Caki2 (cell line): ENCODE data around the gene ABI2. TPM values are rescaled to one million over a fixed set of nuclear protein-coding genes. Genes with fewer than 3 reads are reported as not detected.

Experiments used
- total RNA-seq: library from RNA; depleted of rRNA; stranded (reverse); fragments of >200 nt; shearing (Covaris generic); gene quantifications from 2 replicates; pipeline ENCODE4 v1.2.3, GENCODE V29; 2014; ENCODE audit warnings: low replicate concordance; rRNA removed

The ABI2 gene
- total RNA-seq, 1 experiment from 2014 or later, result 29.4 TPM

Other genes with a start within 250 kb of the ABI2 start
- 14.2 and 16.4 TPM in 2 replicates for gene CYP20A1, start 89.4 kb upstream of the ABI2 start, total RNA-seq
- 1.9 and 14.3 TPM in 2 replicates for gene RAPH1, start 206.9 kb downstream of the ABI2 start, total RNA-seq